ENCODE results near the gene ECPAS.
"Not testable (repeated sequence)": the region's sequence is repeated elsewhere in the genome, so short reads cannot be mapped to it uniquely, and the experiment has no call there.

The ECPAS gene

GRCh38 chr9:111477677-111478076 lies 6.5 kb downstream of the ECPAS start:
- DNase-seq (ENCODE audit: low spot score), result no peak

GRCh38 chr9:111475195-111475594 lies 9.0 kb downstream of the ECPAS start:
- DNase-seq (ENCODE audit: low spot score), result no peak

GRCh38 chr9:111474385-111474784 lies 9.8 kb downstream of the ECPAS start:
- no peak for DNase-seq (ENCODE audit: low spot score)

GRCh38 chr9:111467778-111468367 lies 16.3 kb downstream of the ECPAS start:
- no peak for DNase-seq (ENCODE audit: low spot score)

DNA sequence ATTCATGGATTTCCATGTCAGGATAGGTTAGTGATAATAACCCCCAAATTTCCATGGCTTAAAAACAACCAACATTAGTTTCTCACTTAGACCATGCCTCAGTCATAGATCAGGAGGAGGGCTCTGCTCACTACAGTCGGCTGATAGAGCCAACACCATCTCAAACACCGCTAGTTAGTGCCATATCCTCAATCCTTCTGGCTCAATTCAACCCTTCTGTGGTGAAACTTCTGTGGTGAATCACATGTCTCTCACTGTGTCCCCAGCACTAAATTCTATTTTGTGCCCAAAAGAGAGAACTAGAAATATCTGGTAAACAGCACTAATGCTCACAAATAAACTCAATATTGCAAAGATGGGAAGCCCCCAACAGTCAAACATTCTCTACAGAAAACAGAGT lies 21.1 kb downstream of the ECPAS start:
- DNase-seq (ENCODE audit: low spot score), result no peak

DNA sequence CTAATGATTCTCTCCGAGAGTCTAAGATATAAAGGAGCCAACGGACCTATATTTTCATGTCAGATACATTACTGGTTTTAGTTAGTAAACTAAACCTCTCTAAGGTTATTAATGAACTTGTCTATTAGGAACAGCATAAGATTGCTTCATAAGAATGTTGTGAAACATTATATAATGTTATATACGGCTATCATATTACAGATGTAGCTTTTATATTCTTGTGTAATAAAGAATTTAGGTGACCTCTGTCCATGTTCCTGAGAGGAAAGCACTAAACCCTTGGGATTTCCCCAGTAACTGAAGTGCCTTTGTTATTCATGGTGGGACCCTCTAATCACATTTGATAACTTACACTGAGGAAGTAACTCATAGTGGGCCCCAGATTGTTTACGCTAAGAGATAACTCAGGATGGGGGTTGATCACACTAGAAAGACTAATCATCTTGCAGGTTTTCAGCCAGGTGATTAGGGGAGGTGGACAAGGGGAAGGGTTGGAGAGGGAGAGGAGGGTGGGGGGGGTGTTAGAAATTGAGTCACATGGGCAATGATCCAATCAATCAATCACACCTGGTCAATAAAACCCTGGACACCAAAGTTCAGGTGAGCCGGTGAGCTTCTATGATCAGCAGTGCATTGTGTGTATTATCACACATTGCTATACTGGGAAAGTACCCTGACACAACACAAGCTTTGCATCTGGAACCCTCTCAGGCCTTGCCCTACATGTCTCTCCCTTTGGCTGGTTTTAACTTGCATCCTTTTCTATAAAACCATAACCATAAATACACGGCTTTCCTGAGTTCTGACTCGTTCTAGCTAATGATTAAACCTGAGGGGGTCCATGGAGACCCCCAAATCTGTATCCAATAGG lies 25.8 kb downstream of the ECPAS start:
- DNase-seq (ENCODE audit: low spot score), result no peak

DNA sequence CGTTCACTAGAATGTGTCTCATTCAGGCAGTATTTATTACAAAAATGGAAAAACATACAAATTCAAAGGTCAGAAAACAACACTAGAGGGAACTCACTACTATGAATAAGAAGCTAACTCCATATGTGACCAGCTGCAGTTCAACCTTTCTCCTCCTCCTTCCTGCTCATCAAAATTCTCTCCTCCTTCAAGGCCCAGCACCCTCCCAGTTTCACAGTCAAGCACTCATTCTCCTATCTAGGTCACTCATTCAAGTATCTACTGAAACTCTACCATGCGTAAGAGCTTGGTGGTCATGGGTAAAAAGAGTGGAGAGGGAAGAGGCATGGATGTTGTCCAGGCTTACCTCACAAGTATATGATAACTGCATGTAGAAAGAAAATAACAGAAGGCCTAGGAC lies 27.7 kb downstream of the ECPAS start:
- no peak for DNase-seq (ENCODE audit: low spot score)

DNA sequence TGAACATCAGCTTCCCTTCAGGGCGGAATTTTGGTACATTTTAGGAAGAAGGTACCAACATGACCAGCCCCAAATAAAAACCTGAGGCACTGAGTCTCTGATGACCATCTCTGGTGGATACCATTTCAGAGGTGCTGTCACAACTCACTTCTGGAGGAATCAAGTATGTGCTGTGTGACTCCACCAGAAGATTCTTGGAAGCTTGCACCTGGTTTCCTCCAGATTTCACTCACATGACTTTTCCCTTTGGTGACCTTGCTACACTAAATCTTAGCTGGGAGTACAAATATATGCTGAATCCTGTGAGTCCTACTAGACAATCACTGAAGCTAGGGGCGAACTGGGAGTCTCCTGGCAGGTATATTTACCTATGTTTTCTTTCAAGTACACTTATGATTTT lies 28.5 kb downstream of the ECPAS start:
- DNase-seq (ENCODE audit: low spot score), result no peak

DNA sequence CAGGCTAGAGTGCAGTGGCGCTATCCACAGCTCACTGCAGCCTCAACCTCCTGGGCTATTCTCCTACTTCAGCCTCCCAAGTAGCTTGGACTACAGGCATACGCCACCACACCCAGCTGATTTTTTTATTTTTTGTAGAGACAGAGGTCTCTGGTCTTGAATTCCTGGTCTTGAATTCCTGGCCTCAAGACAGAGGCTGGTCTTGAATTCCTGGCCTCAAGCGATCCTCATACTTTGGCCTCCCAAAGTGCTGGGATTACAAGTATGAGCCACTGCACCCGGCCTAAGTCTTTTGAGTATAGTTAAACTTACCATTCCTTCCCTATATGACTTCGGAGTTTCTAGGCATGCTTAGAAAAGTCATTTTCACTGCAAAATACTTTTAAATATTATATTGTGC lies 29.4 kb downstream of the ECPAS start:
- no peak for DNase-seq (ENCODE audit: low spot score)

- no peak for DNase-seq (ENCODE audit: low spot score)
Observed at GRCh38 chr9:111451570-111451969, 32.6 kb downstream of the ECPAS start.

GRCh38 chr9:111450124-111450523 lies 34.1 kb downstream of the ECPAS start:
- no peak for DNase-seq (ENCODE audit: low spot score)

DNA sequence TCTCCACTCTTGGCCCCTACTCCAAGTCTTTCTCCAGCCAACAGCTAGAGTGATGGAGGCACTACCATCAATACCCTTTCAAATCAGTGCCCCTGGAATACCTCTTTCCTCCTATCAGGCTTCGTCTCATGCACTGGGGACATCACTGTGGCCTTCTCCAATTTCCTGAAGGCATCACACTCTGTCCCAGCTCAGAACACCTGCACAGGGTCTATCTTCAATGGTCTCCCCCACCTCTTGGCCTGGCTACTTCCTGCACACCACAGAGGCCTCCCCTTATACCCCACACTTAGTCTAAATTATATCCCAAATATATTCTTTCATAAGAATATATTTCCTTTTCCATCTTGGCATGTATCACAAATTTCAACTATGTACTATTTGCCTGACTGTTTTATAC lies 34.5 kb downstream of the ECPAS start:
- no peak for DNase-seq (ENCODE audit: low spot score)

DNA sequence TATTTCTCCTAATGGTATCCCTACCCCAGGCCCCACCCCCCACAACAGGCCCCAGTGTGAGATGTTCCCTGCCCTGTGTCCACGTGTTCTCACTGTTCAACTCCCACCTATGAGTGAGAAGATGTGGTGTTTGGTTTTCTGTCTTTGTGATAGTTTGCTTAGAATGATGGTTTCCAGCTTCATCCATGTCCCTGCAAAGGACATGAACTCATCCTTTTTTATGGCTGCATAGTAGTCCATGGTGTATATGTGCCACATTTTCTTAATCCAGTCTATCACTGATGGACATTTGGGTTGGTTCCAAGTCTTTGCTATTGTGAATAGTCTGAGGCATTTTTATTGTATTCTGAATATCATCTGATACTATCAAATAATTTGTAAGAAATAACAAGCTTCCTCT lies 38.4 kb downstream of the ECPAS start:
- not testable (repeated sequence) for DNase-seq (ENCODE audit: low spot score)

DNA sequence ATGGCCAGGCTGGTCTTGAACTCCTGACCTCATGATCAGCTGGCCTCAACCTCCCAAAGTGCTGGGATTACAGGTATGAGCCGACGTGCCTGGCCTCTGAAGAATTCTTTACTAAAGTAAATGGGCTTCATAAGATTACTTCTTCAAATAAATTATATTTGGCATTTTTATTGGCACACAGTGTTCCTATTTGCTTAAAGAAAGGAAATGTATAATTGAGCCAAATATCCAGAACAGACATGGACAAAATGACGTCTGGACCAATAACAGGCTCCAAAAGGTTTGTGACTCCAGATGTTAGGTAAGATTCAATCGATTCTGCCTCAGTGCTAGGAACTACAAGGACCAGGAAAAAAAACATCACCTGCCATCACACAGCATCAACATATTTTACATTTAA lies 40.7 kb downstream of the ECPAS start:
- no peak for DNase-seq (ENCODE audit: low spot score)

DNA sequence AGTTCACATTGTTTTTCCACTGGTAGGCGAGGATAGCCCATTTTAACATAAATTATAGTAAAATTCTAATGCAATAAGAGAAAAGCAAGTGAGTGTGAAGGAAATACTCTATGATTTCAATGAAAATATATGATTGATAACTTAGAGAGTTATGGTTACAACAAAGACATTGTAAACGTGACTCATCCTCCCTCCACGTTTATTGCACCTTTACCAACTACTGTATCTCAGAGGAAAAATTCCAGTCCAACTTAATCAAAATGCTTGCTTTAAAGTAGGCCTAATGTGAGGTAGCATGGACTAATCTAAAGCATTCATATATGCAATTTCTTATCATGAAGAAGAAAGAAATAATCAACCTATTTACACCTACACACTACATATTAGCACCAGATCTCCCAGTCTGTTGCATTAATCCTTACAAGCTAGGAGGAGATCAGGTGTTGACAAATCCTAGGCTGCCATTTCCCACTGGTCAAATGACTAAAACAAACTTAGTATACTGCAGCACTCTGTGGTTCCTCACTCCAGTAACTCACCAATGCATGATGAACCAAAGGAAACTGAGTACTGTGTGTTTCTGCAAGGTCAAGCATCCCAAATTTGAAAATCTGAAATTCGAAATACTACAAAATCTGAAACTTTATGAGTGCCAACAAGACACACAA lies 41.7 kb downstream of the ECPAS start:
- DNase-seq (ENCODE audit: low spot score), result no peak

GRCh38 chr9:111440226-111440625 lies 44.0 kb downstream of the ECPAS start:
- no peak for DNase-seq (ENCODE audit: low spot score)

DNA sequence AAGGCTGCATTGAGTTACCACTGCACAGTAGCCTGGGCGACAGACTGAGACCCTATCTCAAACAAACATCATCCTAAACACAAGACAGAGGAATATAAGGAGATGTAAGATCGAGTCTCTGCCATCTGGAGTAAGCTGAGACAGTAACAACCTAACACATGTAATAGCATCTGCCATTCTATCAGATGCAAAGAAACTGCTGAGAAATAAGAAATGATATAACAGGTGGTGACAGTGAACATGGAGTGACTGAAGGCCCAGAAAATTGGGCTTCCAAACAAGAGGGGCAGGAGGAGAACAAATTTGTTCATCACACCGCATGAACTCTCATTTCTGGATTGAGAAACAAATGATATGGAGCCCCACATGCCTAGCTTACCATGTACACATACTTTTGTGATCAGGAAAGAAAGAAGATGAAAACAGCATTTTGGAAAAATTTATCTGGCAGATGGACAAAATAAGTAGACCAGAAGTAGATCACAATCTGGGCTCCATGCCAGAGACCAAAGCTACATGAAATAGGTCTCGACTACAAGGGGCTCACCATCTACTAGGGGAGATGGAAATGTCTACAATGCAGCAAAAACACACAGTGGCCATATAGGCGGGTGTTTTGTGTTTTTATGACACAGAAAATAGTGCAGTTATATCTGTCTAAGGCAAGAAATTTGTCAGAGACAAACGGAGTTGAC lies 45.5 kb downstream of the ECPAS start:
- no peak for DNase-seq (ENCODE audit: low spot score)

DNA sequence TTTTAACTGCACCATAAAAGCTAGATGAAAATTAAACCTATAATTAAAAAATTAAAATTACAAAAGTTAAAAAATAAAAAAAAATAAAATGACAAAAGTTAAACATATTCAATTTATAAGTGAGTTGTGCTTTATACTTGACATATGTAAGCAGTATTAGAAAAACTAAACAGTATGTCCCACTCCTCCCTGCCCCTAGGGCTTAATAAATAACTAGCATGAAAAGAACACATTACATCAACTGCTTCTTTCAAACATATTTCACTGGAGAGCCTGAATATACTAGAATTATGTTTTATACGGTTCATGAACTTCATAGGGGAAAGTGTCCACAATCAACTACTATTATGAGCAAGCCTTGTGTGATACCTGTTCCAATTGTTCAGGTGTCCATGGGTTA lies 47.6 kb downstream of the ECPAS start:
- DNase-seq (ENCODE audit: low spot score), result no peak

GRCh38 chr9:111433082-111433481 lies 51.1 kb downstream of the ECPAS start:
- no peak for DNase-seq (ENCODE audit: low spot score)

GRCh38 chr9:111431684-111432083 lies 52.5 kb downstream of the ECPAS start:
- no peak for DNase-seq (ENCODE audit: low spot score)

- peak; percentile 9 for DNase-seq (ENCODE audit: low spot score)
Observed at GRCh38 chr9:111429175-111429574, 55.0 kb downstream of the ECPAS start.

DNA sequence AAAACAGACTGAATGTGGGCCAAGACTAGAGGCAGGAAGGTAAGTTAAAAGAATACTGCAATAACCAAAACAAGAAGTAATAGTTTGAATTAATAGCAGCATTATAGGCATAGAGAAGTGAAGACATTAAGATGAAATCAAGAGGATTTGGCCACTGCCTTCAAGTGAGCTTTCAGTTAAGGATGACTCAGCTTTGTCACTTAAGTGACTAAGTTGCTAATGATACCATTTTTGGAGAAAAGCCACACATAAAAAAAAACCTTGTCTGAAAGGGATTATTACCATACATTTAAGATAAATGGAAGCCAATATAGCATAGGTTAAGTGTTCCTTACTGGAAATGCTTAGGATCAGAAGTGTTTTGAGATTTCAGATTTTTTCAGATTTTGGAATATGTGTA lies 57.0 kb downstream of the ECPAS start:
- DNase-seq (ENCODE audit: low spot score), result peak; percentile 59

- no peak for DNase-seq (ENCODE audit: low spot score)
Observed at GRCh38 chr9:111423389-111423788, 60.8 kb downstream of the ECPAS start.

Measured in COLO829 (cell line).